HG03571 (cell line): ENCODE measurements around the gene CLEC1A.

Source experiments
- ATAC-seq: cut with Tn5 transposase; IDR thresholded peaks from one replicate; pipeline ENCODE4 v1.9.1; 2021; ENCODE audit not compliant: unreplicated experiment

The CLEC1A gene, protein sequence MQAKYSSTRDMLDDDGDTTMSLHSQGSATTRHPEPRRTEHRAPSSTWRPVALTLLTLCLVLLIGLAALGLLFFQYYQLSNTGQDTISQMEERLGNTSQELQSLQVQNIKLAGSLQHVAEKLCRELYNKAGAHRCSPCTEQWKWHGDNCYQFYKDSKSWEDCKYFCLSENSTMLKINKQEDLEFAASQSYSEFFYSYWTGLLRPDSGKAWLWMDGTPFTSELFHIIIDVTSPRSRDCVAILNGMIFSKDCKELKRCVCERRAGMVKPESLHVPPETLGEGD

DNA sequence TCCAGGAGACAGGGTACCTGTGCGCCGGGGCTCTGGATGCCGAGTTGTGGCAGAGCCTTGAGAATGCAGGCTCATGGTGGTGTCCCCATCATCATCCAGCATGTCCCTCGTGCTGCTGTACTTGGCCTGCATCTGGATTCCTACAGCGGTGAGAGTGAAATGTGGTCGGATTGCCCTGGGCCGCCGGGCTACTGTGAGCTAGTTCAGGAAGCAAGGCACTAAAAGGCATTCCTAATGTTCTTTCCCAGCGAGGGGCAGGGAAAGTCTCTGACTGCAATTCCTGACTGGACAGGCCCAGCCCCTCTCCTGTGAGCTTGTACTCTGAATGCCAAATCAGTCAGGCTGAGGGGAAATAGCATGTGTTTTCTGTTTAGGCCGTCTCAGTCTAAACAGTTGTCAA is at the start of gene CLEC1A:
Gene CLEC1A (minus strand): TSS at position 195 of the 400 bp plus-strand sequence. CDS start 63 bp downstream, at position 132.
- ATAC-seq, result no peak

DNA sequence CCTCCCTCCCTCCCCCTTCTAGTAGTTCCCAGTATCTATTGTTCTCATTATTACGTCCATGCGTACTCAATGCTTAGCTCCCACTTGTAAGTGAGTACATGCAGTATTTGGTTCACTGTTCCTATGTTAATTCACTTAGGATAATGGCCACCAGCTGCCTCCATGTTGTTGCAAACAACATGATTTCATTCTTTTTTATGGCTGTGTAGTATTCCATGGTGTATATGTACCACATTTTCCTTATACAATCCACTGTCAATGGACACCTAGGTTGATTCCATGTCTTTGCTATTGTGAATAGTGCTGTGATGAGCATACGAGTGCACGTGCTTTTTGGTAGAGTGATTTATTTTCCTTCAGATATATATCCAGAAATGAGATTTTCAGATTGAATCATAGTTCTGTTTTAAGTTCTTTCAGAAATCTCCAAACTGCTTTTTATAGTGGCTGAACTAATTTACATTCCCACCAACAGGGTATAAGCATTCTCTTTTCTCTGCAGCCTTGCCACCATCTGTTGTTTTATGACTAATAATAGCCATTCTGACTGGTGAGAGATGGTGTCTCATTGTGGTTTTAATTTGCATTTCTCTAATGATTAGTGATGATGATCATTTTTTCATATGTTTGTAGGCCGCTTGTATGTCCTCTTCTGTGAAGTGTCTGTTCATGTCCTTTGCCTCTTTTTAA is 49.1 kb upstream of the CLEC1A start:
- ATAC-seq, result peak; percentile 72

DNA sequence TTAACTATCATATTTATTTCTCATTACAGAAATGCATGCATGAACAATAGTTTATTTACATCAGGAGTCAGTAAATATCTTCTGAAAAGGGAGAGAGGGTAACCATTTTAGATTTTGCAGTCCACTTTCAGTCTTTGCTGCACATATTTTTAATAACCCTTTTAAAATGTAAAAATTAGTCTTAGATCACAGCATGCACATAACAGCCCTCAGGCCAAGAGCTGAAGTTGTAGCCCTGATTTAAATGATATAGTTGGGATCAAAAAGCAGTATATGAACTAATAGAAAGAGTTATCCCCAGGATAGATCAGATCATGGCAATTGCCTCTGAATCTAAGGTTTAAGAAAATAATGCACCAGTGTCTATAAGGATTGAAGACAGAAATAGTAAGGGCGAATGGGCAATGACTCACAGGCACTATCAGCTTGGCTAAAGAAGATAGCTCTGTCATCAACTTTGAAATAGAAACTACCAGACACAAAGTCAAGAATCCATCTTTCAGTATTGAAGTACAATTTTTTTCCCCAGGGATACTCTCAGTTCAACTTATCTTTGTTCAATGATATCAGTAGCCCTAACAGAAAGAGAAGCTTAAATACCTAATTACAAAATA is 44.3 kb upstream of the CLEC1A start:
- ATAC-seq, result no peak

DNA sequence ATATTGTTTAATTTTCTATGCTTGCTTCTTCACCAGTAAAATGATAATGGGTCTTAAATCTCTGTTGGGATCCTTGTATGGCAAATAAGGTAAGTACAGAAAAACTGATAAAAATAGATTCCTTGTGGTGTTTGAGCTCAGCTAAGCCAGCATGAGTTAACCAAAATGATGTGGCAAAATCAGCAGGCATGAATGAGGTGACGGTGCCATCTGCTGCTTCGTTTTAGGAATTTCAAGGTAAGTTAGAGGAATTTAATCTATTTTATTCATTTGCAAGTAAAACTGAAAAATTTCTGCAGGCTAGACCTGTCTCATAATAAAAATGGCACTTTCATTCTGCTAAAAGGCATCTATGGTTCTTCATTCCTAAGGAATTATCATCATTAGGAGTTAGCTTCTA is 41.2 kb upstream of the CLEC1A start:
- no peak for ATAC-seq

DNA sequence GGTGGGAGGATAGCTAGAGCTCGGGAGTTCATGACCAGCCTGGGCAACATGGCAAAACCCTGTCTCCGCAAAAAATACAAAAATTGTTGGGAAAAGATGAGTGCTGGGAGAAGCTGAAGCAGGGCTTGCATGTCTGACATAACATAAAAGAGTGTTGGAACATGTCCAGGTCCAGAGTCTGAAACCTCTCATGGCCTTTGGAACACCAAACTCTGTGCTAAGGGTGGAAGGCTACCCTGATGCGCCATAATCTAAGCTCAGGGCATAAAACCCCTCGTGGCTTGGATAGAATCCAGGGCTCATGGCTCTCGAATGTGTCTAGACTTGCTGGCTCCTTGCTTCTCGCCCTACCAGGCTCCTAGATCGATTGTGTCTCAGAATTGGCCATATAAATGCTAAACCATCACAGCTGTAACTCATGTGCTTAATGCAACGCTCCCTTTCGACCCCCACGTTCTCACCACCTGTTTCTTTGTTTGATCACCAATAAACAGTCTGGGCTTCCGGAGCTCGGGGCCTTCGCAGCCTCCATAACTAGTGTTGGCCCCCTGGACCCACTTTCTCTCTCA is 37.9 kb upstream of the CLEC1A start:
- ATAC-seq, result no peak

DNA sequence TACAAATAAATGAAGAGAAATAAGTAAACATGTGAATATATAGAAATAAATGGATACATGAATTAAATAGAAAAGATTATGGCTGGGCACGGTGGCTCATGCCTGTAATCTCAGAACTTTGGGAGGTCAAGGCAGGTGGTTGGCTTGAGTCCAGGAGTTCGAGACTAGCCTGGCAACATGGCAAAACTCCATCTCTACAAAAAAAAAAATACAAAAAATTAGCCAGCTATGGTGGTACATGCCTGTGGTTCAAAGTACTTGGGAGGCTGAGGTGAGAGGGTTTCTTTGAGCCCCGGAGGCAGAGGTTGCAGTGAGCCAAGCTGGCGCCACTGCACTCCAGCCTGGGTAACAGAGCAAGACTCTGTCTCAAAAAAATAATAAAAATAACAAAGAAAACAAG is 36.3 kb upstream of the CLEC1A start:
- no peak for ATAC-seq

DNA sequence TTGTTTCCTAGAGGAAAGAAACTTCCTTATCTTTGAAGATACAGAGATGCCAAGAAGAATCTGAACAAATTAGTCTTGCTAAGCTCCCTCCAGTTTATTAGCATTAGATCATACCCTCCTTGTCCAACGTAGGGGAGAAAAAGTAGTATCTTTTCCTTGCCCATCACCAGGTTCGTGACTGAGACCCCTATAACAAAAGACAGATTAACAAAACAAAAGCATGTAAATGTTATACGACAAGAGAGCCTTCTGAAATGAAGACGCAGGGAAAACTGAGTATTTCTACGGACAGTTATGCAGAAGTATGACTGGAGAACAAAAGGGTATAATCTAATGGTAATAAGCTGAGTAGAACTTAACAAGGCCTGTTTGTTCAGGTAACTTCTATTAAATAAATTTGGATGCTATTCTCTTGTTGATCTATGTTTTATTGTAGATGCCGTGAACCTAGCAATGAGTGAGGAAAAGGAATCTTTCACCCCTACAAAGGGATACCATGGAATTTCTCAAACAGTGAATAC is 34.1 kb upstream of the CLEC1A start:
- no peak for ATAC-seq

DNA sequence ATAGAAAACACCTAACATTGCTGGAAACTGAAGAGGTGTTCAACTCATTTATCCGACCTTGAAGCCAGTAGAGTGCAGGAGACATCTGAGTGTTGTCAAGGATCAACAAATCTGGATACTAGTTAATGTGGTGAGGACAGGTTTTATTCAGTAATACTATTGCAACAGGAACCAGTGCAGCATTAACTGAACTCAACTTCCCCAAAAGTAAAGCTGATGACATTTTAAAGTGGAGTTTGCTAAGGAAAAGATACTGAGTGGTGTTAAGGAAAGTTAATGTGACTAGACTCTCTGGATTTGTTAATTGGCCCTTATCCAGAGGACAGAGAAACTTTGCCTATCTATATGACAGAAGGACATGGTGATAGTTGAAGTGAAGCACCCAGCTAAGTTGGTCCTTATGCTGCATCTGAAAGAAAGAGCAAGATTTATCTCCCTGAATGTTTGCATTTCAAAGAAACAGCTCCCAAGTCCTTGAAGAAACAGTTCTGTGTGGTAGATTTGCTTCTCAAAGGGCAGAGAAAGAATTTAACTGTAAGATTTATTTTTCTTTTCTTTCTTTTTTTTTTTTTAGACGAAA is 32.4 kb upstream of the CLEC1A start:
- no peak for ATAC-seq

DNA sequence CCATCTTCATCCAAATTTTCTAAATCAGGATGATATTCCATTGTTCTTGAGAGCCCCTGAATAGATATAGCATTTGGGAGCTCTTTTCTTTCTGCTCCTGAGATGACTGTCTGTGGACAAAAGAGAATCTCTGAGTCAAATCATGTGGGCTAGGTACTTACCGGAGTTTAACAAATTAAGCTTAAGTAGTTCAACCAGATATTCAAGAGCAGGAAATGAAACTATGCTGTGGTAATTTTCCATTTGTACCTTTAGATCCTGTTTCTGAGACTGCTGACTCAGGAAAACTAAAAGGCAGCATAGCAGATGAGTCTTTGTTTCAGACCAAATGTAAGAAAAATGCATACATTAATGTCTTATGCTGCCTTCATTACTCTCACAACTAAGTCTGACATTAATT is 31.3 kb upstream of the CLEC1A start, which contains the start of gene CLEC7A:
Gene CLEC7A (minus strand): TSS at position 158 of the 400 bp plus-strand sequence. CDS start 117 bp downstream, at position 41.
- peak; percentile 79 for ATAC-seq

DNA sequence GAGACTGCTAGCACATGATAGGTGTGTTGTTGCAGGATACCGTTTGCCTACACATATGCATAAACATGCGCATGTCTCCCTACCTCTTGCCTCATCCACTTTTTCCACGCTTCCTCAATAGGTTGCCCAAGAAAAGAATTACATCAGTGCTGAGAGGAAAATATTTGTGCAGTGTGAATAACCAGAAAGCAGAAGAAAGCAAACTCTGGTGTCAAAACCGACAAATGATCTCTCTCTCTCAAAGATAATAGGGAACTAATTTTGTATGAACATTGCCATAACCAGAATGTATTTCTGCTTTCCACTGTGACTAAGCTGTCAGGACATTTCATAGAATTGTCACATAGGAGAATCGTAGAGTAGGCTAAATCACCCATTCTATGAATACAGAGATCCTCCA is 29.9 kb upstream of the CLEC1A start:
- no peak for ATAC-seq

DNA sequence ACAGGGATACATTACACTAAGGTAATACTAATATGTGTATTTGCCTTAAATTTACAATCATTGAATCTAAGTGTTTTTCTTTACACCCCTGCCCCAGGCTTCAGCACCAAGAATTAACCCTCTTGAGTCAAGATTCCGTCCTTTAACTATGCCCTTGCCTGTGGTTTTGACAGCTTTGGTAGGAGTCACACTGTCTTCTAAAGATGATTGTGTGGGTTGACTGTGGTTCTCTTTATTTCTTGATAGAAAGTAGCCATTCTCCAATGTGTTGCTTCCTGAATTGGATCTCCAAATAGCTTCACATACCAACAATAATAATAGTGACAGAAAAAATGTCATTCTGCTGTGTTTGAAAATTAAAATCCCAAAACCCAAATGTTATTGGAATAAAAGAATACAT is 27.6 kb upstream of the CLEC1A start:
- ATAC-seq, result no peak

DNA sequence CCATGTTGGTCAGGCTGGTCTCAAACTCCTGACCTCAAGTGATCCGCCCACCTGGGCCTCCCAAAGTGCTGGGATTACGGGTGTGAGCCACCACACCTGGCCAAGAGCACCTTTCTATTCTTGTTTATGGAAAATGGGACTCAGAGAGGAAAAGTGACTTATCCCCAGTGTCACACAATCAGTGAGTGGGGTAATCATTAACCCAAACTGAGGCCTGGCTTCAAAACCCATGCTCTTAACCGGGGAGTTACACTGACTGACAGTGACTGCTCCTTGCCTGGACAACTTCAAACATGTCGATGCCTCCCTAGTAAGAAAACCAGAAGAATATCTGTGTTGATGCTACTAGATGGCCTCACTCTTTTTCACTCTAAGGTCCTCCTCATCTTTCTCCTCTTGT is 23.9 kb upstream of the CLEC1A start:
- ATAC-seq, result no peak

DNA sequence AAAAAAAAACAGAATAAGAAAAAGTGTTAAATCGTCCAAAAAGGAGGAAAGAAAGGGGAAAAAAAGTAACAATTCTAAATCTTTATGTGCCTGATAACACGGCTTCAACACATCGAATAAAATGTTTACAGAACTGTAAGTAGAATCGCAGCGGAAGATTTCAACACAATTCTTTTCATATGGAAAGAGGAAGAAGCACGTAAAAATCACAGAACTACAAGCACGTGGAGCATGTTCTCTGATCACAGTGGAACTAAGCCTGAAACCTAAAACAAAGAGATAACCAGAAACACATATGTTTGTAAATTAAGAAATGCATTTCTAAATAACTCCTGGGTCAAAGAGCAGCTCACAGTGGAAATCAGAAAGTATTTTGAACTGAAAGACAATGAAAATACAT is 22.5 kb upstream of the CLEC1A start:
- ATAC-seq, result no peak

DNA sequence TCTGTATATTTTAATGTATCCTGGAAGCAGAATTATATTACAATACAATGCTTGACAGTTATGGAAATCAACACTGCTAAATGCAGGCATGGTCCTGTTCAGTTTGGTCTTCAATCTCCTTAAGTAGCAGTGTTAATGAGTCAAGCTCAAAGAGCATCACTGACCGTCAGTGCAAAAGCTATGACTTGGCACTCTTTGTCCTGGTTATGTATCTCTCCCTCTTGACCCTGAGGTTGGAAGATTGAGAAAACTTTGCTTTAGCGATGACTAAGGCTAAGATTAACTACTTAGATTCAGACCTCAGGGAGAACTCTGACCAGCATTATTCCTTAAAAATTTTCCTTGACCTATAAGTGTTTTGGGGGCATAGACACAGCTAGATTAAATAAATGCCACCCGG is 20.3 kb upstream of the CLEC1A start:
- ATAC-seq, result no peak

DNA sequence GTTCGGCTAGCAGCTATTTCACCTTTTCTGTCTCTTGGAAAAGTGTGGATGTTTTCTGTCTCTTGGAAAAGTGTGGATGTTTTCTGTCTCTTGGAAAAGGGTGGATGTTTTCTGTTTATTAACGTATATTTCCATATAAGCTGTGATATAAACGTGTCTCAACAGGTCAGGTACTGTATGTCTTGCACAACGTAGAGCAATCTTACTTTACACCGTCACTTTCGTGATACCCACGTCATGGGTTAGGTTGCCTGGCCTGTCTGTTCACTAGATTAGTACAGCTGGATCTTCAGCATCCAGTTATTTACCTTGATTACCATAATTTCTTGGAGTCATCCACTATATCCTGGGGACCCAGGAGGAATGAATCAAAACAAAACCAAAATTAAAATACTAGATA is 17.1 kb upstream of the CLEC1A start:
- ATAC-seq, result no peak

DNA sequence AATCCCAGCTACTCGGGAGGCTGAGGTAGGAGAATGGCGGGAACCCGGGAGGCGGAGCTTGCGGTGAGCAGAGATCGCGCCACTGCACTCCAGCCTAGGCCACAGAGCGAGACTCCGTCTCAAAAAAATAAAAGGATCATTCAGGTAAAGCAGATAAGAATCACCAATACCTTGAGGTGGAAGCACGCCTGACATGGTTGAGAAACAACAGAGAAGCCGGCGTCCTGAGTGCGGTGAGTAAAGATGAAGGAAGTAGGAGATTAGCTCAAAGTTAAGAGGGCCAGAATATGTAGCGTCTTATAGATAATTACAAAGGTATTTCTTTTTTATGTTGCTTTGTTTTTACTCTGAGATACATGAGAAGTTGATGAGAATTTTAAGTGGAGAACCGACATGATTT is 16.5 kb upstream of the CLEC1A start:
- ATAC-seq, result no peak

DNA sequence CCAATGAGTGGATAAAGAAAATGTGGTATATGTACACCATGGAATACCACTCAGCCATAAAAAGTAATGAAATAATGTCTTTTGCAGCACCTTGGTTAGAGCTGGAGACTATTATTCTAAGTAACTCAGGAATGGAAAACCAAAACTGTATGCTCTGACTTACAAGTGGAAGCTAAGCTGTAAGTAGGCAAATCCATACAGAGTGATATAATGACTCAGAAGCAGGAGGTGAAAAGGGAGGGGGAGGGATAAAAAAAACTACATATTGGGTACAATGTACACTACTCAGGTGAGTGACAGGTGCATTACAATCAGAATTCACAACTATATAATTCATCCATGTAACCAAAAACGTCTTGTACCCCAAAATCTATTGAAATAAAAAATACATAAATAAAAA is 15.1 kb upstream of the CLEC1A start:
- ATAC-seq, result no peak

DNA sequence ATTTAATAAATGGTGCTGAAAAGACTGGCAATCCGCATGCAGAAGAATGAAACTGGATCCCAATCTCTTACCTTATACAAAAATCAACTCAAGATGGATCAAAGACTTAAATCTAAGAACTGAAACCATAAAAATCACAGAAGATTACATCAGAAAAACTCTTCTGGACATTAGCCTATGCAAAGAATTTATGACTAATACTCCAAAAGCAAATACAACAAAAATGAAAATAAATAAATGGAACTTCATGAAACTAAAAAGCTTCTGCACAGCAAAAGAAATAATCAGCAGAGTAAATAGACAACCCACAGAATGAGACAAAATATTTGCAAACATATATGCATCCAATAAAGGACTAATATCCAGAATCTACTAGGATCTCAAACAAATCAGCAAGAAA is 14.3 kb upstream of the CLEC1A start:
- no peak for ATAC-seq

DNA sequence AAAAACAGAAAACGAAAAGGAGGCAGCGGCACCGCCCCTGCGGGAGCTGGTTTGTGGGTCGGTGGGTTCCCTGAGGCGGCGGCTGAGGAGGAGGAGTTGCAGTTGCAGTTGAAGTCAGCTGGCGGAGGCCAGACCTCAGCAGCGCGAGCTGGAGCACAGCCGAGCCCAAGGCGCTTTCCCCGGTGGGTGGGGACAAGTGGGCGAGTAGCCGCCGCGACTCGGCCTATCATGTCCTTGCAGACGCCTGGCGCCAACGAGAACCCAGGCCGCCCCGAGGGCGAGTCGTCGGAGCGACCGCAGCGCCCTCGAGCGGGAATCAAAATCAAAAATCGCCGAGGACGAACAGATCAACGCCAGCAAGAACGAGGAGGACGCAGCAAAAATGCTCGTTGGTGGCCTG is 12.7 kb upstream of the CLEC1A start:
- ATAC-seq, result no peak

DNA sequence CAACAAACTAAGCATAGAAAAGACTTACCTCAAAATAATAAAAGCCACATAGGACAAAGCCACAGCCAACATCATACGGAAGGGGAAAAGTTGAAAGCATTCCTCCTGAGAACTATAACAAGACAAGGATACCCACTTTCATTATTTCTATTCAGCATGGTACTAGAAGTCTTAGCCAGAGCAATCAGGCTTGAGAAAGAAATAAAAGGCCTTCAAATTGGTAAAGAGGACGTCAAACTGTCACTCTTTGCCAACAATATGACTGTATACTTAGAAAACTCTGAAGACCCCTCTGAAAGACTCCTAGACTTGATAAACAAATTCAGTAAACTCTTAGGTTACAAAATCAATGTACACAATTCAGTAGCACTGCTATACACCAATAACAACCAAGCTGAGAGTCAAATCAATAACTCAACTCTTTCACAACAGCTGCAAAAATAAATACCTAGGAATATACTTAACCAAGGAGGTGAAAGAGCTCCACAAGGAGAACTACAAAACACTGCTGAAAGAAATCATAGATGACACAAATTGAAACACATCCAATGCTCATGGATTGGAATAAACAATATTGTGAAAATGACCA is 11.6 kb upstream of the CLEC1A start:
- no peak for ATAC-seq

DNA sequence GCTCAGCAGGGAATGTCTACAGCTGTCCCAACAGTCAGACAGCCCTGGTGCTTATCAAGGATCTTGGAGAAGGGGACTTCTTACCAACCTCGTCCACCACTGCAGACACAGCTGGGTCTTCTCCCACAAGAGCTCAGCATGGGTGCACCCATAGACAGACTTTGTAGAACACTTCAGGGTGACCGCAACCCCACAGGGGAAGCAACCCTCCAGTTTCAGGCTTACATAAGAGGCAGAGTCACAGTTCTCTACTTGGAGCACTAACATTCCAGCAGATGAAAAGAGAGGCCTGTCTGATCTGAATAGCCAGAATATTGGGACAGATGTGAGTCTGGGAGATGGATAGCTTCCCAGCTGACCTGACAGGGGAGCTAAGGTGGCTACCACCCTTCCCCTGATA is 3.5 kb upstream of the CLEC1A start:
- ATAC-seq, result no peak
